B cell (primary cell): ENCODE measurements around the gene BANP. TPM values are rescaled to one million over a fixed set of nuclear protein-coding genes. Genes with fewer than 3 reads are reported as not detected.
"Not testable (repeated sequence)": the region's sequence is repeated elsewhere in the genome, so short reads cannot be mapped to it uniquely, and the experiment has no call there.

Experiments
- ATAC-seq: fragments of 200-7000 bp; cut with Tn5 transposase; one replicate; pipeline ENCODE4 v1.10.0; 2021; ENCODE audit warnings: low read depth, mild to moderate bottlenecking, moderate number of reproducible peaks, moderate library complexity
- CTCF ChIA-PET: fragments of 350-600 bp; sonication (Branson Sonifier 250); formaldehyde crosslinking; loops from one replicate; lab custom pipeline; 2021; ENCODE audit warnings: antibody characterized with exemption, inconsistent platforms; lab: Charles Lee
- POLR2A ChIA-PET: fragments of 350-600 bp; sonication (Branson Sonifier 250); formaldehyde crosslinking; loops from one replicate; lab custom pipeline; 2021; ENCODE audit warnings: antibody characterized with exemption; lab: Charles Lee
- DNase-seq: peaks from one replicate; pipeline ENCODE4 v3.0.0; 2013
- H2AFZ ChIP-seq: 2 replicates; pipeline ENCODE4 v1.6.1; 2012; ENCODE audit warnings: mild to moderate bottlenecking, low read depth, low read length; ENCODE audit not compliant: insufficient read depth, poor library complexity, severe bottlenecking
- H3K27ac ChIP-seq, 2 donors: 1 replicate in 1 of 2; 2 replicates in 1 of 2; pipeline ENCODE4 v1.5.1; 2012 to 2013; ENCODE audit warnings: low read length in 2 of 2, mild to moderate bottlenecking in 2 of 2, moderate library complexity in 1 of 2
- H3K27me3 ChIP-seq, 4 experiments: fragments of 200-600 bp in 1 of 4; sonication (generic) in 1 of 4; replicated peaks in 1 of 4; 1 replicate in 2 of 4; 2 replicates in 2 of 4; pipeline versions ENCODE4 v1.6.1 to v1.7.0; 2013 to 2016; ENCODE audit warnings: low read length in 3 of 4, mild to moderate bottlenecking in 2 of 4, mixed read lengths in 1 of 4, moderate library complexity in 1 of 4; ENCODE audit not compliant: insufficient read depth in 4 of 4, control insufficient read depth in 3 of 4; ENCODE audit errors: control extremely low read depth in 1 of 4
- H3K36me3 ChIP-seq, 2 experiments: replicated peaks in 1 of 2; 1 replicate in 1 of 2; 2 replicates in 1 of 2; pipeline versions ENCODE4 v1.6.1 to v1.7.1; 2013; ENCODE audit warnings: low read length in 1 of 2; ENCODE audit not compliant: insufficient read depth in 2 of 2, control insufficient read depth in 1 of 2; ENCODE audit errors: control extremely low read depth in 1 of 2, extremely low read depth in 1 of 2
- H3K4me1 ChIP-seq, 2 donors: fragments of 200-600 bp in 1 of 2; sonication (generic) in 1 of 2; 1 replicate in 1 of 2; 2 replicates in 1 of 2; pipeline versions ENCODE4 v1.5.1 to v1.6.1; 2013 to 2017; ENCODE audit warnings: low read length in 2 of 2; ENCODE audit not compliant: control insufficient read depth in 2 of 2, insufficient read depth in 2 of 2
- H3K4me2 ChIP-seq: replicated peaks from 2 replicates; pipeline ENCODE3; 2012; ENCODE audit warnings: mild to moderate bottlenecking, low read depth, low read length; ENCODE audit not compliant: poor library complexity, severe bottlenecking
- H3K4me3 ChIP-seq, 5 experiments: fragments of 200-600 bp in 1 of 5; sonication (generic) in 1 of 5; 1 replicate in 3 of 5; 2 replicates in 2 of 5; pipeline versions ENCODE4 v1.5.1 to v1.7.0; 2011 to 2016; ENCODE audit warnings: low read length in 4 of 5, mild to moderate bottlenecking in 4 of 5, low read depth in 2 of 5, control low read depth in 1 of 5, moderate library complexity in 1 of 5; ENCODE audit not compliant: insufficient read depth in 1 of 5; ENCODE audit errors: control extremely low read depth in 1 of 5, extremely low read depth in 1 of 5
- H3K79me2 ChIP-seq: fragments of 200-600 bp; sonication (generic); one replicate; pipeline ENCODE4 v1.6.0; 2016; ENCODE audit warnings: low read length; ENCODE audit not compliant: control insufficient read depth, insufficient read depth
- H3K9ac ChIP-seq: fragments of 200-600 bp; sonication (generic); 2 replicates; pipeline ENCODE4 v1.6.1; 2017; ENCODE audit warnings: mild to moderate bottlenecking, low read length, moderate library complexity
- H3K9me3 ChIP-seq, 3 donors: one replicate each; pipeline versions ENCODE4 v1.6.1 to v1.7.1; 2013; ENCODE audit warnings: low read length in 2 of 3; ENCODE audit not compliant: control insufficient read depth in 2 of 3, insufficient read depth in 1 of 3; ENCODE audit errors: control extremely low read depth in 1 of 3
- H4K20me1 ChIP-seq: 2 replicates; pipeline ENCODE4 v1.6.0; 2012; ENCODE audit warnings: mild to moderate bottlenecking, low read length; ENCODE audit not compliant: insufficient read depth, control insufficient read depth, poor library complexity, severe bottlenecking
- H3K27ac Mint-ChIP-seq: one replicate; pipeline ENCODE4 v1.8.0; 2021; ENCODE audit warnings: mixed read lengths
- H3K27me3 Mint-ChIP-seq: one replicate; pipeline ENCODE4 v1.8.0; 2021; ENCODE audit warnings: mixed read lengths
- H3K4me1 Mint-ChIP-seq: one replicate; pipeline ENCODE4 v1.8.0; 2021; ENCODE audit warnings: mixed read lengths
- H3K4me3 Mint-ChIP-seq: one replicate; pipeline ENCODE4 v1.8.0; 2021; ENCODE audit warnings: mixed read lengths
- H3K9me3 Mint-ChIP-seq: one replicate; pipeline ENCODE4 v1.8.0; 2022; ENCODE audit warnings: mixed read lengths; ENCODE audit not compliant: insufficient read depth
- EZH2 ChIP-seq: IDR thresholded peaks from 2 replicates; pipeline ENCODE4 v1.6.1; 2012; ENCODE audit warnings: borderline replicate concordance, low read depth, mild to moderate bottlenecking, moderate library complexity, low read length; ENCODE audit not compliant: insufficient read depth, poor library complexity, severe bottlenecking
- WGBS: methylation state at CpG from one replicate; pipeline ENCODE4 v1.1.5; 2013; ENCODE audit warnings: missing lambda C conversion rate; ENCODE audit not compliant: insufficient coverage; 5-methylcytosine and 5-hydroxymethylcytosine counted together
- intact Hi-C: fragments of 100-400 bp; cut with micrococcal nuclease; formaldehyde crosslinking; loops from one replicate; pipeline ENCODE4 v1.10.0; 2022
- polyA plus RNA-seq: library from polyadenylated mRNA; depleted of rRNA; stranded (reverse); fragments of >200 nt; gene quantifications from 2 replicates; pipeline ENCODE4 v1.2.3, GENCODE V29; 2012
- total RNA-seq, 2 donors: library from RNA; stranded (reverse); fragments of 120-200 nt in 1 of 2; gene quantifications; 1 replicate in 1 of 2; 2 replicates in 1 of 2; pipeline versions ENCODE4 v1.2.3 to v1.2.4, GENCODE V29; 2013 to 2022
- TF ChIP-seq, protein P1 (sequence below): fragments of 200-600 bp; IDR thresholded peaks from one replicate; pipeline ENCODE4 v1.8.0; 2022; ENCODE audit warnings: antibody characterized with exemption, mild to moderate bottlenecking

The BANP gene
- total and polyA plus RNA-seq, 2 donors (not counting 1 experiment from before 2014, with no cell fraction given), result 44.4 to 181 TPM

DNA sequence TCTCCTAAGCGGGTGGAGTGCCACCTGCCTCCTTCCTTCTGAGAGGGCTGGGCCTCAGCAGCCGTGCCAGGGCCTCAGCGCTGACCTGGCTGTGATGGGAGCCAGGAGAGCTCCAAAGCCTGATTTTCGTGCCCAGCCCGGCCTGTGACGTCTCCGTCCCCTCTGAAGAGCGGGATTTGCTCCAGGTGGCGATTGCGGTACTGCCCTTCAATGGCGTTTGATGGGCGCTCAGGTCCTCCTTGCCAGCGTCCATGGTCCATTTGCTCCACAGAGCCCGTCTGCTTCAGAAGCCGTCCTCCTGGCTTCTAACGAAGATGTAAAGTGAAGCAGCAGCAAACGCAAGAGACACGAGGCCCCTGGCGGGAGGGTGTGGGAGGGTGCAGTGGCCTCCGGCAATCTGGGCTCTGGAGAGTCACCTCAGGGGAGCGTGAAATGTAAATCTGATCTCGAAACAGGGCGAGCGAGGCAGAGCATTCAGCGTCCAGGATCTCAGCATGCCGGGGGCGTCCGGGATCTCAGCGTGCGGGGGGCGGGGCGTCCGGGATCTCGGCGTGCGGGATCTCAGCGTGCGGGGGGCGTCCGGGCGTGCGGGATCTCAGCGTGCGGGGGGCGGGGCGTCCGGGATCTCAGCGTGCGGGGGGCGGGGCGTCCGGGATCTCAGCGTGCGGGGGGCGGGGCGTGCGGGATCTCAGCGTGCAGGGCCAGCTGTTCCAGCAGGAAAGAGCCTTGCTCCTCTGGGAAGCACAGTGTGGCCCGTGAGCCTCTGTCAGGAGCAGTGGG is 68.0 kb downstream of the BANP start:
- Histone ChIP-seq H3K79me2 (peaks cover 54% of the 10 kb centered on the region), H3K36me3 (peaks cover 2 to 44% of the 10 kb centered on the region in 2 experiments), H4K20me1 (peaks cover 47% of the 10 kb centered on the region)
- H3K27ac ChIP-seq, H3K9me3 ChIP-seq, H3K9ac ChIP-seq, ATAC-seq, H3K27me3 Mint-ChIP-seq, H3K4me3 ChIP-seq, H3K4me2 ChIP-seq, intact Hi-C loops, H3K4me3 Mint-ChIP-seq, POLR2A ChIA-PET, H3K9me3 Mint-ChIP-seq, H2AFZ ChIP-seq, DNase-seq, H3K4me1 ChIP-seq, CTCF ChIA-PET, H3K27me3 ChIP-seq, H3K4me1 Mint-ChIP-seq, H3K27ac Mint-ChIP-seq: not testable (repeated sequence)
- 96% methylated on average over 36 of the region's 59 CpGs for WGBS

DNA sequence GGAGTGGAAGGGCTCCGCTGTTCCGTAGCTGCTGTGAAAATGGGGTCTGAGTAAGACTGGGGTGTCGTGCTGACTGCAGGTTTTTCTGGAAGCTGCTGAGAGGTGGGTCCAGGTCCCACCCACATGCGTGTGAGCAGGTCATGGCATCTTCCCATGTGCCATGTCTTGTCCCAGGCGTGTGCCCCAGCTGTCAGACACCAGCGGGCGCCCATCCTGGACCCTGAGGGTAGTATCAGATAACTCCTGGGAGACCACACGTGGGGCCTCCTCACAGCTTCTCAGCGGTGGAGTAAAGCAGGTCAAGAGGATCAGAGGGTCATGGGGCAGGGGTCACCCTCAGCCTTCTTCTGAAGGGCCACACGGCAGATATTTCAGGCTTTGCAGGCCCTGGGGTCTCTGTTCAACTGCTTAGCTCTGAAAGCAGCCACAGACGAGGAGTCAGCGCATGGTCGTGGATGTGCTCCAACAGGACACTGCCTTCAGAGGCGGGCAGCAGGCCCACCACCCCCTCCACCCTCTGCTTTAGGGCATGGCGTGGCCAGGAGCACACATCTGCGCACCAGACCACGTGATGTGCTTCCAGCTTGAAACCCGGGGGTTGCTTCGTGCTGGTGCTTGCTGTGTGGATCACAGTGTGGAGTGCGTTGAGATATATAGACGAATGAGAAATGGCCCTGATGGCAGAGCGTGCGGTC is 68.7 kb downstream of the BANP start:
- no peaks in the 10 kb centered on the region for H3K9me3 ChIP-seq
- peaks cover 41% of the 10 kb centered on the region for H4K20me1 ChIP-seq
- 97% methylated on average over 23 of the region's 23 CpGs for WGBS
- peaks cover 2 to 44% of the 10 kb centered on the region in 2 experiments for H3K36me3 ChIP-seq
- no peaks in the 10 kb centered on the region for H3K27me3 ChIP-seq
- peaks cover 47% of the 10 kb centered on the region for H3K79me2 ChIP-seq
- ATAC-seq, result no peak
- Mint-ChIP-seq H3K9me3 (no peaks in the 10 kb centered on the region), H3K4me3 (no peak overlapping the region), H3K27ac (no peak overlapping the region), H3K4me1 (peaks cover 7% of the 10 kb centered on the region), H3K27me3 (no peaks in the 10 kb centered on the region)
- ChIA-PET CTCF (interaction anchor here (0.6 kb wide), 1 partner anchor 147 kb away, joined by 4 read pairs; no protein-coding TSS in a partner anchor), POLR2A (no interaction called here)
- no peak overlapping the region for H2AFZ ChIP-seq
- no peak overlapping the region for H3K27ac ChIP-seq
- no peak overlapping the region for H3K9ac ChIP-seq
- DNase-seq, result no peak
- H3K4me2 ChIP-seq, result no peak overlapping the region
- TF ChIP-seq, protein P1, sequence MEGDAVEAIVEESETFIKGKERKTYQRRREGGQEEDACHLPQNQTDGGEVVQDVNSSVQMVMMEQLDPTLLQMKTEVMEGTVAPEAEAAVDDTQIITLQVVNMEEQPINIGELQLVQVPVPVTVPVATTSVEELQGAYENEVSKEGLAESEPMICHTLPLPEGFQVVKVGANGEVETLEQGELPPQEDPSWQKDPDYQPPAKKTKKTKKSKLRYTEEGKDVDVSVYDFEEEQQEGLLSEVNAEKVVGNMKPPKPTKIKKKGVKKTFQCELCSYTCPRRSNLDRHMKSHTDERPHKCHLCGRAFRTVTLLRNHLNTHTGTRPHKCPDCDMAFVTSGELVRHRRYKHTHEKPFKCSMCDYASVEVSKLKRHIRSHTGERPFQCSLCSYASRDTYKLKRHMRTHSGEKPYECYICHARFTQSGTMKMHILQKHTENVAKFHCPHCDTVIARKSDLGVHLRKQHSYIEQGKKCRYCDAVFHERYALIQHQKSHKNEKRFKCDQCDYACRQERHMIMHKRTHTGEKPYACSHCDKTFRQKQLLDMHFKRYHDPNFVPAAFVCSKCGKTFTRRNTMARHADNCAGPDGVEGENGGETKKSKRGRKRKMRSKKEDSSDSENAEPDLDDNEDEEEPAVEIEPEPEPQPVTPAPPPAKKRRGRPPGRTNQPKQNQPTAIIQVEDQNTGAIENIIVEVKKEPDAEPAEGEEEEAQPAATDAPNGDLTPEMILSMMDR, result no peak
- TF ChIP-seq EZH2, result no peak
- H3K4me1 ChIP-seq, result no peaks in the 10 kb centered on the region
- intact Hi-C loops, result no loop called here
- no peak overlapping the region for H3K4me3 ChIP-seq
